Measurements from ENCODE around the gene MAP3K14.

MAP3K14 gene

DNA sequence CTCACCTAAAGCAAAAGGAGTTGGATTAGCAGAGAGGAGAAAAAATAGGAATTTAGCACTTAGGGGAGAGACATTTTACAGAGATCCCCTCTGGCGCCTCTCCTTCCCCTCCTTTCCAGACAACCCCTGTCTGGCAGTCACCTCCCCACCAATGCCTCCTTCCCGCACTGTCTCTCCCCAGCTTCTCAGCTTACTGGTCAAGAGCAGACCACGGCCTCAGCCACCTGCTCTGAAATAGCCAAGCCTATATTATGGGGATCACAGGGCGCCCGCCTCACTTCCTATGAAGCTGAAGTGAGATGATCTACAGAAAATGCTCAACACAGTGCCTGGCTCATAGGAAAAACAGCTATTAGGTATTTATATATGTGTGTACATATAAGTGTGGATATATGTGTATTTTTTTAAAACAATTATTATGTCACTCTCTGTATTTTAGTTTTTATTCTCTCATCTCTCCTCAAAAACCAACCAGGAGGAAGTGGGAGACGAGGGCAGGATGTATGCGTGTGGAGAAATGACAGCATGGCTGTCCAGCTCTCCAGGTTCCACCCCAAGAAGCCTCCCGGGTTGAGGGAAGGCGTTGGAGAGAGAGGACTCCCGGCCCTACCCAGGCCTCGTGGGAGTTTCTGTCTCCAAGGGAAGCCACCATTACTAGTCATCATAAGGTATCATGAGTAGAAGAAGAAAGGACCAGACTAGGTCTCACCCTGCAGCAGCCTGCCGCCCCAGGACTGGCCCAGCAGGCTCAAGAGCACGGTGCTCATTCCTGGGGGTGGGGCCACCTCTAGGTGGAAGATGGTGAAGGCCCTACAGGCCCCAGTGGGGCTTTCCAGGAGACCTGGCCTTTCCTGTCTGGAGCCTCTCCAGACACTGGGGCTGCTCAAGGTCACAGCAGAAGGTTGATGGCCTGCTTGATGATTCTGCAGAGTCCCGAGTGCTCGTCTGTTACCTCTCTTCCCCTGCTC is 27.2 kb downstream of the MAP3K14 start:
- no peak overlapping the region for H3K4me3 ChIP-seq (ENCODE audit: low read length)
- no peak for DNase-seq (ENCODE audit: low read depth, low spot score)

- H3K4me3 ChIP-seq (ENCODE audit: low read length), result no peak overlapping the region
- no peak for DNase-seq (ENCODE audit: low read depth, low spot score)
Observed at GRCh38 chr17:45288825-45289224, 28.0 kb downstream of the MAP3K14 start.

DNA sequence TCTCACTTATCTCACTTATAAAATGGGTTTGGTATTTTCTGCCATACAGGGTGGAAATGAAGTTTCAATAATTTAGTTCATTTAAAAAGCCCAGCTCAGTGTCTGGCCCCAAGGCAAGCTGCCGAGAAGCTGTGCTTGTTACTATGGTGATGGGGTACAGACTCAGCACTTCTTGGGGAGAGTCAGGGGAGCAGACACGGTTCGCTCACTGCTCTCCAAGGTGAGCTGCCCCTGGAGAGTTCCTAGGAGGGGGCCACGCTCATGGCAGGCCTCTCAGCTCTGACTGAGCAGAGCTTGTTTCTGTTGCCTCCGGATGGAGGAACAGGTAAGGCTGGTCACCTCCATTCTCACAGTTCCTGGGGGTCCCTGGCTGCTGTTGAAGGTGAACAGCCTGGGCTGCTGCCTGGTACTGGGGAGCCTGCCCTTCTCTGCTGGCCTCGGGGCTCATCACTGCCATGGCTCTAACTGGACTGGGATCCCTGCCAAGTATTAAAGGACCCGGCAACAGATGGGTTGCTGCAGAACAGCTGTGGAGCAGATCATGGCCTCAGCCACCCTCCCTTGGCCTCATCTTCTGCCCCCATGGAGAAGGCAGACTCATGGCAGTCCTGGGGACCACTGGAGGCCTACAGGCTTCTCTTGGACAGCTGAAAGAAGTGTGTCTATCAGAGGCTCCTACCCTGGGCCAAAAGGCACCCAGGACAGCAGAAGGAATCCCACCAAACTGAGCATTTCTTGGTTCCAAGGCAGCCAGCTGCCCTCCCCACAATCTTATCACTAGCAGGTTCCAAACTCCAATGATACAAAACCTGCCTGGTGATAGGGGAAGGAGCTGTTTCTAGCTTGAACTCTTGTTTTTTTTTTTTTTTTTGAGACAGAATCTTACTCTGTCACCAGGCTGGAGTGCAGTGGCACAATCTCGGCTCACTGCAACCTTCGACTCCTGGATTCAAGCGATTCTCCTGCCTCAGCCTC is 29.0 kb downstream of the MAP3K14 start:
- no peak for DNase-seq (ENCODE audit: low read depth, low spot score)
- H3K4me3 ChIP-seq (ENCODE audit: low read length), result no peak overlapping the region

DNA sequence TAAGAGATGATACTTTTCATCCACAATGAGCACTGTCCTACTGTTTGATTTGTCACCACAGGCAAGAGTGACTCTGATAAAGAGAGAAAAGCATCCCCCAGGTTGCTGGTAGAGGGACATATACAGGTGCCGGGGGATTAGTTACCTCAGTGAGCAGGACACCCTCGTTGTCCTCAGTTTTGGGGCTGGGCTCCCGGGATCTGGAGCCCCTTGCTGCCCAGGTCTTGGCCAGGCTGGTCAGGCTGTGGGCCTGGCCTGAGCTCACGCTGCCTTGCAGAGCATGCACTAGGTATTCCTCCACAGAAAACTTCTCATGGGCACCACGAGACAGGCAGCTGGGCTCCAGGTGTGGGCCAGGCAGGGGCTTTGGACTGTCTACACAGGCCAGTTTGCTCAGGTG is 30.5 kb downstream of the MAP3K14 start:
- no peak overlapping the region for H3K4me3 ChIP-seq (ENCODE audit: low read length)
- DNase-seq (ENCODE audit: low read depth, low spot score), result no peak

DNA sequence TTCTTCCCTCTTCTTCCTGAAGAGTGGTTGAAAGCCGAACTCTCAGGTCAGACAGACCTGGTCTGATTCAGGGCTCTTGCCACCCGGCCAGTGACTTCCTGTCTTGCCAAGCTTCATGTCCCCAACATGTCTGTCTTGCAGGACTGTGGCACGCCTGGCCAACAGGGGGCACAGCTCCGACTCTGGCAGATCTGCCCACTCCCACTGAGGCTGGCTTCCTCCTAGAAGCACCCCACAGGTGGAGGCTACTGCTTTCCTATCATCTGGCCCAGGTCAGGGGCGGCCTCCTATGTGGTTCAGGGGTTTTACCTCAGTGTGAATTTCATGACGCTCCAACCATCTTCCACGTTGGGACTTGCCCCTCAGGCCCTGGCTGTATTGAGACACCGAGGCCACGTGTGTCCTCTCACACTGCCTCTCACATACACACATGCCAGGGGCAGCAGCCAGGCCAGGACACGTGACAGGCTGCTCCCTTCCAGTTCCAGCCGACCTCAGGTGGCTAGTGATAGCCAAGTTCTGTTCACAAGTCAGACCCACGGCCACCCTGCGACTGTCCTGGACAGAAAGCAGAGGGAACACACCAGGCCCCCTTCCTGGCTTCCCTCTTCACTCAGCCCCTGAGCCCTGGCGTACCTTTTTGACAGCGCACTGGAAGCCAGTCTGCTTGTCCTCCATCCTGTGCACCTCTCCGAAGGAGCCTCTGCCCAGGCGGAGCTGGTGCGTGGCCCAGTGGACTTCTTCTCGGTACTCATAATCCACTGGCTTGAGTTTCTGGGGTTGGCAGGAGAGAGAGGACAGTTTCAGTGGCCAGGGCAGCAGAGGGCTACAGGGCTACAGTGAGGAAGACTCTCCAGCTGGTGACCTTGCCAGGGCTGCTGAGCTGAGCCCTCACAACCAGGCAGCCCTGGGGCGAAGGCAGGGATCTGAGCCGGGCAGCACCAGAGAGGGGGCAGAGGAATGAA is 32.4 kb downstream of the MAP3K14 start:
- DNase-seq (ENCODE audit: low read depth, low spot score), result no peak
- H3K4me3 ChIP-seq (ENCODE audit: low read length), result no peak overlapping the region

DNA sequence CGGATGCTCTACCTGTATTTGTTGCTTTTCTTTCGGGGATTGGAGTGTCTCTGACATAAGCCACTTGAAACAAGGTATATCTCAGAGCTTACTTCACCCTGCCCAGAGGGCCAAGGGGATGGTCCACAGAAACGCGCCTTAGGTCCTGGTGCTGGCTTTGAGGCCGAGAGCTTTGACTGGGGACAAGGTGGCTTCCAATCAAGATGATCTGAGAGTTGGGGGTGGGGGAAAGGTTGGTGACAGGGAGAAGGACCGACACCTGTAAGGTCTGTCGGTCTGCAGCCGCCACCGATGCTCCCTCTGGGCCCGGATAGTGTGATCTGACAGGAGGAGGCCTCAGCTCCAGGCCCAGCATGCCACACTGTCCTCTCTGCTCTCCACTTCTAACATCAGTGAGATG is 33.1 kb downstream of the MAP3K14 start:
- no peak for DNase-seq (ENCODE audit: low read depth, low spot score)
- no peak overlapping the region for H3K4me3 ChIP-seq (ENCODE audit: low read length)

DNA sequence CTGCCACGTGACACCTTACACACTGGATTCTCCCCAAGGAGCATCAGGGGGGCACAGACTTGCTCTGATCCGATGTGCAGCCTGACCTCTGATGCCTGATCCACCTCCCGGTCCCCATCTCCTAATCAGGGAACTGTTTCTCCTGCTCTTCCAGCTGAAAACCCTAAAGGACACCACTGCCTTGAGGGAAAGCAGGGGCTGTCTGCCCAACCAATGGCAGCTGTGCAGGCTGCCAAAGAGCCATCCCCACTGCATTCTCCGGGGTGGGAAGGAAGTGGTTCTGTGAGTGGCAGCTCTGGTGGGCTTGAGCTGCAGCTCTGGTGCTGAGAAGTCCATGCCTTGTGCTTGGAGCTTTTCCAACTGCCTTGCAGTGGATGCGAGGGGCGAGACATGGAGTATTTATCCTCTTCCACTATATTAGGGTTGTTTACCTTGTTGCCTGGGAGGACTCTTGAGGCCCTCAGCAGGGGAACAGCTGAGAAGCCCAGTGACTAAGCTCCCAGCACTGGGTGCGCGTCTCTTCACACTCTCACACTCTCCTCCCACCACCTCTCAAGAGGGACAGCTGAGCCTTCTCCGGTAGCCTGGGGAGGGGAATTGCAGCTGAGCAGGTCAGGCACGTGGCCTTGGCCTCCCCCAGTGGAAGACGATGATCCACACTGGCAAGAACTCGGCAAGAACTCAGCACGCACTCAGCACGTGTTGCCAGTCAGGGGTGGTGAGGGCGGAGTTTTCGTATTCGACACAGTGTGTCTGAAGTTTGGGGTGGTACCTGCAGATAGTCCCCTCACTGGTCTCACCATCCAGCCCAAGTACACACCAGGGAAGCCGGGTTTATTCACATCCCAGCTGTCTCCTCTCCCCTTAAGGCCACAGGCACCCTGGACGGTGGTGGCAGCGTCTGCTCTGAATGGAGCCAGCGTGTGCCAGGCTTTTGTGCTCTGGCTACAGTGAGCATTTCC is 33.9 kb downstream of the MAP3K14 start:
- DNase-seq (ENCODE audit: low read depth, low spot score), result no peak
- no peak overlapping the region for H3K4me3 ChIP-seq (ENCODE audit: low read length)

DNA sequence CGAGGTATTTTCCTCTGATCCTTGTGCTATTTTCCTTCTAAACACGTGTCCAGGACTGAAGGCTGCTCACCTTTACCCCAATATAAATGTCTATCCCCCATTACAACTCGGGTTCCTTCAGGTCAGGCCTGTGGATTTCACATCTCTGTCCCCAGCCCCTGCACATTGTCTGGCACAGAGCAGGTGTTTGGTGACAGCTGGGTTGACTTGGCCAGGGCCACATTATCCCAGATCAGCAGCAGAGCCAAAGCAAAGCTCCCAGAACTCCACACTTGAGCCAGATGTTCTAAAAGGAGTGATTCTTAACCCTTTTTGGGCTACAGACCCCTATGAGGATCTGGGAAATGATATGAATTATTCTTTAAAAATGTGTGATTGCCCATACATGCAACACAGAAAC is 36.9 kb downstream of the MAP3K14 start:
- H3K4me3 ChIP-seq (ENCODE audit: low read length), result no peak overlapping the region

DNA sequence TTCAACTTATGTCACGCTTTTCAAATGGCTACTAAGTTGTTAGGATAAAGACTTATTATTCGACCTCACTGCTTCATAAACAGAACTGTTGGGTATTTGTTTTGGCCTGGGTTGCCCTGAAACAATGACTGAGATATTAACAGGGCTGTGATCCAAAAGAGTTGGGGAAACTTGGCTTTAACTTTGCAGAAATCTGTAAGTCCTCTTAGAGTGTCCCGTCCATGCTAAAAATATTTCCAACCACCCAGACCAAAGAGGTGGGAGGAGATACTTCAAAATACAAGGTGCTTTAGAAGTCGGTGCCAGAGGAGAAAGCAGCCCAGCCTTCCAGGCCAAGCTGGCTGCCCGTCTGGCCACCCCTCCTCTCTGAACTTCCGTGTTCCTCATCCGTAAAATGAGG is 38.8 kb downstream of the MAP3K14 start:
- no peak for DNase-seq (ENCODE audit: low read depth, low spot score)
- H3K4me3 ChIP-seq (ENCODE audit: low read length), result no peak overlapping the region

More for the DNA sequence above, 36.9 kb downstream of the MAP3K14 start:
- no peak for DNase-seq (ENCODE audit: low read depth, low spot score)

DNA sequence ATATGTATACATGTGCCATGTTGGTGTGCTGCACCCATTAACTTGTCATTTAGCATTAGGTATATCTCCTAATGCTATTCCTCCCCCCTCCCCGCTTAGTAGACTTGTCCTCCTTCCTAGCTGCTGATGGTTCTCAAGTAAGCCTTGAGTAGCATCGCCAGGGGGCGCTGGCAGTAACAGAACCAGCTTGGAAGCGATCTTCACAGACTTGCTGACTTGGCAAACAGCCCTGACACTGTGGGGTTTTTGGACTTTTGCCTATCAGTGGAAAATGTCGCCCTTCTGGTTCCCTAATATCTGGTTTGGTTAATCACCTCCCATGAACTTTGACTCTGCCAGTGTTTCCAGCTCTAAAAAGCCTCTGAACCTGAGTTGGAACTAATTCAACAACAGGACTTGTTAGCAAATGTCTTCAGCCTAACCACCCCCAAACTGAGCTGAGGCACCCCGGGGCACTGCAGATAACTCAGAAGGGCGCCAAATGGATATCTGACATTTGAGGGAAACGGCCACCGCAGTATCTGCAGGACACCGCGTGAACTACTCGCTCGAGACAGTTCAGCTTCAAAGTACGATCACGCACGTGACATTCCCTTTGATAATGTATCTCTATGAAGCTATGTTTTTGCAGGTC is 39.5 kb downstream of the MAP3K14 start:
- DNase-seq (ENCODE audit: low read depth, low spot score), result peak; percentile 88
- H3K4me3 ChIP-seq (ENCODE audit: low read length), result no peak overlapping the region

DNA sequence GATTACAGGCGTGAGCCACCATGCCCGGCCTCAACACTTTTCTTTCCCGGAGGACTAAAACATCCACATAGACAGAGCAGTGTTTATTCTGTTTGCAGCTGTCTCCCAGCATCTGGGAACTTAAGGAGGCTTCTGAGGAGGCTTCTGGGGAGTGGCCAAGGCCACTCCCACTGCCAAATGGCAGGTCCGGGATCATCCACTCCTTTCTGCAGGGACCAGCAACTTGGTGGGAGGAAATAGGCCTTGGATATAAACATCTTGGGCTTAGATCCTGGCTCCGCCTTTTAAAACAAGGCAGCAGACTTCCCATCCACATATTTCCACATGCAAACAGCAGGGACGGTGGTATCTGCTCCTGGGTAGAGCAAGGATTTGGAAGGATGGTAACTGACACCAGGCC is 40.8 kb downstream of the MAP3K14 start:
- no peak for DNase-seq (ENCODE audit: low read depth, low spot score)
- no peak overlapping the region for H3K4me3 ChIP-seq (ENCODE audit: low read length)

- no peak for DNase-seq (ENCODE audit: low read depth, low spot score)
Observed at GRCh38 chr17:45274033-45274432, 42.8 kb downstream of the MAP3K14 start.

DNA sequence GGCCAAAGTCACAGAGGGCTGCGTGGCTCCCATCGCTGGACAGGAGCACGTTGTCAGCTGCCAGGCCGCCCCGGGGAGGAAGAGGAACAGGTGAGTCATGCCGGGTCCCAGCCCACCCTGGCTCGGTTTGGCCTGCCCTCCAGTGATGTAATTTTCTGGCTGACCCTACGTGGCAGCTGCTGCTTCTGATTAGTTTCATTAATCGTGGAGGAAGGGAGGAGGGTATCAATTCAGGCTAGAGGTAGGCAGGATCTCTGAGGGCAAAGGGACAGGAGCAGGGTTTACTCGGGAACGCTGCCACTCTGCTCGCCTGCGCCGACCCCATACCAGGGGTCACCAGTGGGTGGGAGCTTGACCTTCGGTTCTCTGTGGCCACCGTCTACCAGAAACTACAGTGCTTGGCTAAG is 43.3 kb downstream of the MAP3K14 start:
- no peak for DNase-seq (ENCODE audit: low read depth, low spot score)
- H3K4me3 ChIP-seq (ENCODE audit: low read length), result no peak overlapping the region

More at GRCh38 chr17:45274033-45274432, 42.8 kb downstream of the MAP3K14 start:
- H3K4me3 ChIP-seq (ENCODE audit: low read length), result no peak overlapping the region

GRCh38 chr17:45271603-45272002 is 45.2 kb downstream of the MAP3K14 start:
- no peak overlapping the region for H3K4me3 ChIP-seq (ENCODE audit: low read length)
- no peak for DNase-seq (ENCODE audit: low read depth, low spot score)

DNA sequence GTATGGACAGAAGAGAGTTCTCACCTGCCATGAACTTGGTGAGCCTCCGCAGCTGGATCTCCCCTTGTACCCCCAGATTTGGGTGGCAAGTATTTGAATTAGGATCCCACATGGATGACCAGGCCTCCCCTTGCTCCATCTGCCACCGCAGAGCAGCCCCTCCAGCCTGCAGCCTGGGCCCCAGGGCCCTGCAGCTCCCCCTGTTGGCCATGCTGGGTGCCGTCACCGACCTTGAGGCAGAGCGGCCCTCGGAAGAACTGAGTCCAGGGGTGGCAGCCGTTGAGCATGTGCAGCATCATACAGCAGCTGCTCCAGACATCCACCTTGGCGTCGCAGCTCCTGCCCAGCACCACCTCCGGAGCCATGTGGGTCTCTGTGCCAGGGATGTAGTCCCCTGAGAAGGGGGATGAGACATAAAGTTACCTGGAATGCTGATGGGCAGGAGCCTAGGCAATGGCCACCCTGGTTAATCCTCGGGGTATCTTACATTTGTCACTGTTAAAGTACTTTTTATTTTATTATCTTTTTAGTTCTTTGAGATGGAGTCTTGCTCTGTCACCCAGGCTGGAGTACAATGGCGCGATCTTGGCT is 45.9 kb downstream of the MAP3K14 start:
- H3K4me3 ChIP-seq (ENCODE audit: low read length), result no peak overlapping the region
- DNase-seq (ENCODE audit: low read depth, low spot score), result no peak

DNA sequence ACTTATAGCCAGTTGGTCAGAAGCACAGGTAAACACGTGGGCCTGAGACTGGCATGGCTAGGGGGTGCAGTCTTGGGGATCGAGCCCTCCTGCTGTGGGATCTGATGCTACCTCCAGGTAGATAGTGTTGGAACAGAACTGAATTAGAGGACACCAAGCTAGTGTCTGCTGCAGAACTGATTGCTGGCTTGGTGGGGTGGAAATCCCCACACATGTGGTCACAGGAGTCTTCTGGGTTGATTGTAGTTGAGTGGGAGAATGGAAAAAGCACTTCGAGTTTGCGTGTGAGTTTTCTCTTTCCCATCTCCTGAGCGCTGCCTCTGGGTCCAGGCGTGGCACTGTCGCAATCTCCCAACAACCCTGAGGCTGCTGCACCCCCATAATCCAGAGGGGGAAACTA is 46.9 kb downstream of the MAP3K14 start:
- no peak overlapping the region for H3K4me3 ChIP-seq (ENCODE audit: low read length)

More for the DNA sequence above, 46.9 kb downstream of the MAP3K14 start:
- DNase-seq (ENCODE audit: low read depth, low spot score), result no peak
